Measurements from ENCODE around the gene MVB12B.

MVB12B gene

DNA sequence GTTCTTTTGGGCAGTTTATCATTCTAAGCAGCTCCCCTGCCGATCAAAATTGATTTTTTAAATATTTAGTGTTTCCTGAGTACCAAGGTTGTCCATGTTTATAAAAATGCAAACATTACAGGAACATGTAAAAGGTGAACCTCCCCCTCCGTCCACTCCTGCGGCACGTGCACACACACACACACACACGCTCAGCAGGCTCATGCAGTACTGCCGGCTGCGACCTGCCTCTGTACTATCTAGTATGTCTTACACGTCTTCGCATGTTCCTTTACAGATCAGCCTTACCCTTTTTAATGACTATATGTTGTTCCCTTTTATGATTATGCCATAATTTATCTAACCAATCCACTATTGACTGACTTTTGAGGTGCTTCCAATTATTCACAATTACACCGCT is 165.3 kb downstream of the MVB12B start:
- Histone ChIP-seq H3K4me2 (ENCODE audit: low read depth, low read length, poor library complexity, severe bottlenecking) (no peak overlapping the region), H3F3A (ENCODE audit: insufficient read depth) (no peaks in the 10 kb centered on the region), H3K36me3 (ENCODE audit: low read length) (no peaks in the 10 kb centered on the region), H3K79me2 (ENCODE audit: insufficient read depth, low read length) (no peaks in the 10 kb centered on the region), H3K27ac (ENCODE audit: low read depth, low read length) (no peak overlapping the region), H3K9me3 (ENCODE audit: insufficient read depth, low read length) (no peaks in the 10 kb centered on the region), H3K4me3 (ENCODE audit: insufficient read depth, low read length, poor library complexity, severe bottlenecking) (no peak overlapping the region), H2AFZ (ENCODE audit: low read depth, low read length, severe bottlenecking) (no peak overlapping the region), H3K9me2 (replicated peaks; ENCODE audit: insufficient read depth, low read length) (no peaks in the 10 kb centered on the region), H3K9ac (ENCODE audit: low read length) (no peak overlapping the region), H4K20me1 (ENCODE audit: low read depth, low read length) (no peaks in the 10 kb centered on the region), H3K27me3 (ENCODE audit: low read length) (no peaks in the 10 kb centered on the region)
- TF ChIP-seq, protein P1, sequence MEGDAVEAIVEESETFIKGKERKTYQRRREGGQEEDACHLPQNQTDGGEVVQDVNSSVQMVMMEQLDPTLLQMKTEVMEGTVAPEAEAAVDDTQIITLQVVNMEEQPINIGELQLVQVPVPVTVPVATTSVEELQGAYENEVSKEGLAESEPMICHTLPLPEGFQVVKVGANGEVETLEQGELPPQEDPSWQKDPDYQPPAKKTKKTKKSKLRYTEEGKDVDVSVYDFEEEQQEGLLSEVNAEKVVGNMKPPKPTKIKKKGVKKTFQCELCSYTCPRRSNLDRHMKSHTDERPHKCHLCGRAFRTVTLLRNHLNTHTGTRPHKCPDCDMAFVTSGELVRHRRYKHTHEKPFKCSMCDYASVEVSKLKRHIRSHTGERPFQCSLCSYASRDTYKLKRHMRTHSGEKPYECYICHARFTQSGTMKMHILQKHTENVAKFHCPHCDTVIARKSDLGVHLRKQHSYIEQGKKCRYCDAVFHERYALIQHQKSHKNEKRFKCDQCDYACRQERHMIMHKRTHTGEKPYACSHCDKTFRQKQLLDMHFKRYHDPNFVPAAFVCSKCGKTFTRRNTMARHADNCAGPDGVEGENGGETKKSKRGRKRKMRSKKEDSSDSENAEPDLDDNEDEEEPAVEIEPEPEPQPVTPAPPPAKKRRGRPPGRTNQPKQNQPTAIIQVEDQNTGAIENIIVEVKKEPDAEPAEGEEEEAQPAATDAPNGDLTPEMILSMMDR (IDR thresholded peaks at IDR 0.05; ENCODE audit: insufficient read depth, low read length, poor library complexity, severe bottlenecking), result no peak
- TF ChIP-seq EZH2phosphoT487 (conservative IDR thresholded peaks at IDR 0.05; ENCODE audit: low read length), result no peak

DNA sequence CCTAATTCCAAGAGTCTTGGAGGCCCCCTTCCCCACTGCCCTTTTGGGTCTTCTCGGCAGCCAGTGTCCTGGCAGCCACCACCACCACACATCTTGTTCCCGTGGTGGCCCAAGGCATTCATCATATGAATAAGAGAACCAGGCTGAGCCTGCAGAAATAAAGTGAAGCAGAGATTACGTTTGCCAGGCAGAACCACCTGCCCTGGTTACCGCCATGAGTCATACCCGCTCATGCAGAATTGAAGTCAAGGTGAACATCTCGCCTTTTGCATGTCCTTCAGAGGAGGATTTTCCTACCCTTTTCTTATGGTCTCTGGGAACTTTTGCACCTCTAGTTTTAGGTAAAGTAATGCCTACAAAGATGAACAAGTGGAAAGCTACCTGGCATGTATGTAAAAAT is 167.6 kb downstream of the MVB12B start:
- H3K9me2 ChIP-seq (replicated peaks; ENCODE audit: insufficient read depth, low read length), result no peaks in the 10 kb centered on the region
- H3K9ac ChIP-seq (ENCODE audit: low read length), result no peak overlapping the region
- no peak overlapping the region for H3K4me3 ChIP-seq (ENCODE audit: insufficient read depth, low read length, poor library complexity, severe bottlenecking)
- H3F3A ChIP-seq (ENCODE audit: insufficient read depth), result no peaks in the 10 kb centered on the region
- no peaks in the 10 kb centered on the region for H4K20me1 ChIP-seq (ENCODE audit: low read depth, low read length)
- no peak for TF ChIP-seq EZH2phosphoT487 (conservative IDR thresholded peaks at IDR 0.05; ENCODE audit: low read length)
- TF ChIP-seq, protein P1 (IDR thresholded peaks at IDR 0.05; ENCODE audit: insufficient read depth, low read length, poor library complexity, severe bottlenecking), result no peak
- no peaks in the 10 kb centered on the region for H3K79me2 ChIP-seq (ENCODE audit: insufficient read depth, low read length)
- H2AFZ ChIP-seq (ENCODE audit: low read depth, low read length, severe bottlenecking), result no peak overlapping the region
- no peak overlapping the region for H3K27ac ChIP-seq (ENCODE audit: low read depth, low read length)
- H3K27me3 ChIP-seq (ENCODE audit: low read length), result no peaks in the 10 kb centered on the region
- H3K36me3 ChIP-seq (ENCODE audit: low read length), result no peaks in the 10 kb centered on the region
- H3K4me2 ChIP-seq (ENCODE audit: low read depth, low read length, poor library complexity, severe bottlenecking), result no peak overlapping the region
- no peaks in the 10 kb centered on the region for H3K9me3 ChIP-seq (ENCODE audit: insufficient read depth, low read length)

DNA sequence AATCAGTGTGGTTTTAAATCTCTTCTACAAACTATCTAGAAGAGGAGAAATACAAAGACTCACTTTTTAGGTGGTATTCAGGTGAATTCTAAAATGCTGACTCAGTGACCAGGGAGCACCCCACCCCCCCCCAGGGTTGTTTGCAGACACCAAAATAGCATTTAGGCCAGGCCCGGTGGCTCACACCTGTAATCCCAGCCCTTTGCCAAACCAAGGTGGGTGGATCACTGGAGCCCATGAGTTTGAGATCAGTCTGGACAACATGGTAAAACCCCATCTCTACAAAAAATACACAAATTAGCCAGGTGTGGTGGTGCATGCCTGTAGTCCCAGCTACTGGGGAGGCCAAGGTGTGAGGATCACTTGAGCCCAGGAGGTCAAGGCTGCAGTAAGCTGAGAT is 168.1 kb downstream of the MVB12B start:
- Histone ChIP-seq H3K9me3 (ENCODE audit: insufficient read depth, low read length) (no peaks in the 10 kb centered on the region), H3K79me2 (ENCODE audit: insufficient read depth, low read length) (no peaks in the 10 kb centered on the region), H3K36me3 (ENCODE audit: low read length) (no peaks in the 10 kb centered on the region), H3K27ac (ENCODE audit: low read depth, low read length) (no peak overlapping the region), H3K4me2 (ENCODE audit: low read depth, low read length, poor library complexity, severe bottlenecking) (no peak overlapping the region), H3K4me3 (ENCODE audit: insufficient read depth, low read length, poor library complexity, severe bottlenecking) (no peak overlapping the region), H3K9me2 (replicated peaks; ENCODE audit: insufficient read depth, low read length) (no peaks in the 10 kb centered on the region), H3K27me3 (ENCODE audit: low read length) (no peaks in the 10 kb centered on the region), H4K20me1 (ENCODE audit: low read depth, low read length) (no peaks in the 10 kb centered on the region), H3K9ac (ENCODE audit: low read length) (no peak overlapping the region), H2AFZ (ENCODE audit: low read depth, low read length, severe bottlenecking) (no peak overlapping the region), H3F3A (ENCODE audit: insufficient read depth) (no peaks in the 10 kb centered on the region)
- no peak for TF ChIP-seq EZH2phosphoT487 (conservative IDR thresholded peaks at IDR 0.05; ENCODE audit: low read length)
- TF ChIP-seq, protein P1 (IDR thresholded peaks at IDR 0.05; ENCODE audit: insufficient read depth, low read length, poor library complexity, severe bottlenecking), result no peak

Data from SU-DHL-6 (cell line).